ENCODE measurements around the gene CSF1R. TPM values are rescaled to one million over a fixed set of nuclear protein-coding genes. Genes with fewer than 3 reads are reported as not detected.

Gene CSF1R
- total and polyA plus RNA-seq, 2 of the 8 experiments (the other 6 are each of a cell fraction or from before 2014, with no cell fraction given) = 0.12 TPM; not detected in 1

DNA sequence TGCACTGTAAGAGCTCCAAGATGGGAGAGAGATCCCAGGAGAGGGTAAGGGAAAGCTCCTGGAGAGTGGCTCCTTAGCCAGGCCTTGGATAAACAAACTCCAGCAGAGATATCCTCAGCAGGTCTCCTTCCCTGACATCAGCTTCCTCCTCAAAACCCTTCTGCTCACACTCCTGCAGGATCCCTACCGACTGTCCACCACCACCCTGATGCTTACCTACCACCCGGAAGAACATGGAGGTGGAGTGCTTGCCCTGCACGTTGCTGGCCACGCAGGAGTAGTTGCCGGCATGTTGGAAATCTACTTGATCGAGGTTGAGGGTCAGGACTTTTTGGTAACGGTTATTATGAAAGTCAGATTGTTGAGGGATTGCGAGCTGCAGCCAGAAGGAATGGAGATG lies 9.3 kb downstream of the CSF1R start (continued):
- TF ChIP-seq CHD7 (IDR thresholded peaks at IDR 0.05; ENCODE audit: insufficient replicate concordance, low read length) = no peak
- no peak for TF ChIP-seq POU5F1 (IDR thresholded peaks at IDR 0.05; ENCODE audit: low read depth, low read length)
- no peak for TF ChIP-seq BACH1 (IDR thresholded peaks at IDR 0.05; ENCODE audit: low read length)
- no peak for TF ChIP-seq SP2 (IDR thresholded peaks at IDR 0.05; ENCODE audit: low read length)
- no peak for TF ChIP-seq POLR2A (IDR thresholded peaks at IDR 0.05; ENCODE audit: control extremely low read depth in 1 of 2, low read depth in 2 of 2, low read length in 2 of 2)
- TF ChIP-seq SAP30 (IDR thresholded peaks at IDR 0.05; ENCODE audit: insufficient read depth, insufficient replicate concordance, low read length) = no peak
- TF ChIP-seq BRCA1 (IDR thresholded peaks at IDR 0.05; ENCODE audit: low read depth, low read length) = no peak
- no peak for TF ChIP-seq CTBP2 (IDR thresholded peaks at IDR 0.05; ENCODE audit: borderline replicate concordance, insufficient read depth, insufficient read length, low read length)
- no peak for TF ChIP-seq RFX5 (IDR thresholded peaks at IDR 0.05; ENCODE audit: borderline replicate concordance, low read depth, low read length)
- no peak for TF ChIP-seq RAD21 (IDR thresholded peaks at IDR 0.05 in 1 of 2, conservative IDR thresholded peaks at IDR 0.05 in 1 of 2; ENCODE audit: low read depth in 2 of 2, low read length in 2 of 2)
